ENCODE measurements around the gene GAPDHS. TPM values are rescaled to one million over a fixed set of nuclear protein-coding genes. Genes with fewer than 3 reads are reported as not detected.

GAPDHS gene
- total RNA-seq, 1 donor from 2014 or later: 0.20 TPM

Other genes with a start within 250 kb of the GAPDHS start
- 0.69 TPM for gene MAG, start 241.3 kb upstream of the GAPDHS start, total RNA-seq
- gene CD22, start 204.3 kb upstream of the GAPDHS start, total RNA-seq: 0.99 TPM
- not detected for gene FFAR1, start 185.6 kb upstream of the GAPDHS start, total RNA-seq
- gene FFAR3, start 175.0 kb upstream of the GAPDHS start, total RNA-seq: 0.10 TPM
- not detected for gene GPR42, start 162.4 kb upstream of the GAPDHS start, total RNA-seq
- gene FFAR2, start 85.2 kb upstream of the GAPDHS start, total RNA-seq: 0.99 TPM
- gene KRTDAP, start 43.0 kb upstream of the GAPDHS start, total RNA-seq: 579 TPM
- gene DMKN, start 19.8 kb upstream of the GAPDHS start, total RNA-seq: 456 TPM
- gene SBSN, start 5.1 kb upstream of the GAPDHS start, total RNA-seq: 197 TPM
- gene TMEM147, start 12.2 kb downstream of the GAPDHS start, total RNA-seq: 41.2 TPM
- not detected for gene ATP4A, start 30.2 kb downstream of the GAPDHS start, total RNA-seq
- not detected for gene PMIS2, start 52.7 kb downstream of the GAPDHS start, total RNA-seq
- 6.9 TPM for gene HAUS5, start 79.3 kb downstream of the GAPDHS start, total RNA-seq
- 21.8 TPM for gene RBM42, start 95.6 kb downstream of the GAPDHS start, total RNA-seq
- 0.79 TPM for gene ETV2, start 108.3 kb downstream of the GAPDHS start, total RNA-seq
- 238 TPM for gene COX6B1, start 114.9 kb downstream of the GAPDHS start, total RNA-seq
- 0.49 TPM for gene UPK1A, start 133.1 kb downstream of the GAPDHS start, total RNA-seq
- gene ZBTB32, start 171.1 kb downstream of the GAPDHS start, total RNA-seq: not detected
- 11.8 TPM for gene KMT2B, start 184.5 kb downstream of the GAPDHS start, total RNA-seq
- gene IGFLR1, start 209.0 kb downstream of the GAPDHS start, total RNA-seq: 1.2 TPM
- 5.9 TPM for gene U2AF1L4, start 212.0 kb downstream of the GAPDHS start, total RNA-seq
- 10.1 TPM for gene PSENEN, start 212.2 kb downstream of the GAPDHS start, total RNA-seq
- 4.2 TPM for gene LIN37, start 215.1 kb downstream of the GAPDHS start, total RNA-seq
- 18.4 TPM for gene HSPB6, start 223.6 kb downstream of the GAPDHS start, total RNA-seq
- 4.5 TPM for gene PROSER3, start 224.7 kb downstream of the GAPDHS start, total RNA-seq
- gene ARHGAP33, start 242.1 kb downstream of the GAPDHS start, total RNA-seq: 5.1 TPM

Measured in skin of body (tissue), 1 donor.